Measurements from ENCODE around the gene FAM111B.
"Not testable (repeated sequence)": the region's sequence is repeated elsewhere in the genome, so short reads cannot be mapped to it uniquely, and the experiment has no call there.

The FAM111B gene, protein sequence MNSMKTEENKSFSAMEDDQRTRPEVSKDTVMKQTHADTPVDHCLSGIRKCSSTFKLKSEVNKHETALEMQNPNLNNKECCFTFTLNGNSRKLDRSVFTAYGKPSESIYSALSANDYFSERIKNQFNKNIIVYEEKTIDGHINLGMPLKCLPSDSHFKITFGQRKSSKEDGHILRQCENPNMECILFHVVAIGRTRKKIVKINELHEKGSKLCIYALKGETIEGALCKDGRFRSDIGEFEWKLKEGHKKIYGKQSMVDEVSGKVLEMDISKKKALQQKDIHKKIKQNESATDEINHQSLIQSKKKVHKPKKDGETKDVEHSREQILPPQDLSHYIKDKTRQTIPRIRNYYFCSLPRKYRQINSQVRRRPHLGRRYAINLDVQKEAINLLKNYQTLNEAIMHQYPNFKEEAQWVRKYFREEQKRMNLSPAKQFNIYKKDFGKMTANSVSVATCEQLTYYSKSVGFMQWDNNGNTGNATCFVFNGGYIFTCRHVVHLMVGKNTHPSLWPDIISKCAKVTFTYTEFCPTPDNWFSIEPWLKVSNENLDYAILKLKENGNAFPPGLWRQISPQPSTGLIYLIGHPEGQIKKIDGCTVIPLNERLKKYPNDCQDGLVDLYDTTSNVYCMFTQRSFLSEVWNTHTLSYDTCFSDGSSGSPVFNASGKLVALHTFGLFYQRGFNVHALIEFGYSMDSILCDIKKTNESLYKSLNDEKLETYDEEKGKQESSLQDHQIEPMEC

DNA sequence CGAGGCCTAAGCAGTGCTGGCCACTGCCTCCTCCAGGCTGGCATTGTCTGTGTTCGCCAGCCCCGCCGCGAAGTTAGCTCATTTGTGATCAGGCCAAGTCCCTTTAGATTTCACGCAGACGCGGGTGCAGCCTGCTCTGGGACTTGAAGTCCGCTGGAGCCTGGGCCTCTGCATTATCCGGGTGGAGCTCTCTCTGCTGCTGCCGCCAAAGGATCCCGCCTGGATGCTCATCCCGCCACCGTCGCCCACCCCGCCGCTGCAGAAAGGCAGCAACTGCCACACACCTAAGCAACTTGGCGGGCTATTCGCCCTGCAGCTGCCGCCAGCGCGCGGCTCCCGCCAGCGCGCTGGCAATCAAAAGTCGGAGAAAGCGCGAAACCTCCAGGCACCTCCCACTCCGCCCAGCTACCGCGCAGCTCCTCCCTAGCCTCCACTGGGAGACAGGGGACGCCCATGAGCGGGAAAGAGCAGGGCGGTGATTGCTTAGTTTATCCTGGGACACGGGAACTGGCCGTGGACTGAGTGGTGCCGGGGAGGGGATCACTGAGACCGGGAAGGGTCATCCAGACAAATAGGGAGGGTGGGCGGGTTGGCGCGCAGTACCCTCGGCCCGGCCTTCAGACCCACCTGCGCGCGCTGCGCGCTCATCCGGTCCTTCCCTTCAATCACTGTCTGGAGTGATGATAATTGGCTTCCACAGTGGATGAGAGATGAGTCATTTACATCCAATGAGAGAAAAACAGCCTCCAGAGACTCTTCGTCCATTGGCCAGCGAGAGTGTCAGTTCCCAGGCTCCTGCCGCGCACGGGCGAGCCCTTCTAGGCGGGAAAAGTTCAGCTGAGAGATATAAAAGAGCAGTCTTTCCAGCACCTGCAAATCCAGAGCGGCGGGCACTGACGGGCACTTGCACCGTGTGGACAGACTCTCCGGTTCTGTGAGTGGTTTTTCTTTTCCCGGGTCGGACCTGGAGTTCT is at the start of gene FAM111B:
Gene FAM111B, plus strand, starts transcription at position 875 of the 974 bp plus-strand sequence. CDS start 2,389 bp downstream, outside the sequence.
- DNase-seq (ENCODE audit: low read depth): peak; percentile 54

DNA sequence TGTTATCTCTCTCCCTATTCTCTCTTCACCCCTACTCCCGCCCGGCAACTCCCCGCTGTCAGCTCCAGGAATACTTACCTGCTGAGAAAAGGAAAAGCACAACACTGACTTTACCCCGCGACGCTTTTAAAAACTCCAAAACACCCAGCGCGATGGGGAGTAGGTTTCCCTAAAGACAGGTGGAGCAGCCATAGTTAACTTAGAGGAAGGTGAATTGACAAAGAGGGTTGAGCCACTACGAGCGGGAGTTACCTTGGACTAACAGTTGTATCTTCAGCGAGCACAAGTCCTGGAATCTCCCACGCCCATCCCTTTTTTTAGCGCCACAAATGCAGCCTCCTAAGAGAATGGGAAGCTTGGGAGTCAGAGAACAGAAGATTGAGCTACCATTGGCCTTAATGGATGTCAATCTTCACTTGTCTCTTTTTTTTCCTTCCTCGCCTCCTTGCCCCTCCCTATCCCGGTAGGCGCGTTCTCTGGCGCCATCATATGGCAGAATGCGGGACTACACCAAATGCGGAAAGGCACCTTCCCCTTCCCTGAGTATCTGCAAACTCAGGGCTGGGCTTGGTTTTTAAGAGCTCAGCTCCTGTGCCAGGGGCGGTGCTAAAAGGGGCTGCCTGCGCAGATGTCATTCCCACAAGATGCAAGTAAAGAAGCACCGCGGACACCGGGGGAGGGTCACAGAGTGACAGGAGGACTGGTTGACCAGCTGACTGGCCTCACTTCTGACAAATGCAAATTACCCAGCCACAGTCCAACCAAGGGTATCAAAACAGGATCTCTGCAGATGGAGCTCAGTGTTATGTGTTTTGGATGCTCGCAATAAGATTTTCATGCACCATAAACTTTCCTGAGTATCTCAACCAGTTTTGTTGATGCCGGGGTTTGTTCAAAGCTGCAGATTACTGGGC is 48.7 kb upstream of the FAM111B start:
- DNase-seq (ENCODE audit: low read depth): peak; percentile 77

DNA sequence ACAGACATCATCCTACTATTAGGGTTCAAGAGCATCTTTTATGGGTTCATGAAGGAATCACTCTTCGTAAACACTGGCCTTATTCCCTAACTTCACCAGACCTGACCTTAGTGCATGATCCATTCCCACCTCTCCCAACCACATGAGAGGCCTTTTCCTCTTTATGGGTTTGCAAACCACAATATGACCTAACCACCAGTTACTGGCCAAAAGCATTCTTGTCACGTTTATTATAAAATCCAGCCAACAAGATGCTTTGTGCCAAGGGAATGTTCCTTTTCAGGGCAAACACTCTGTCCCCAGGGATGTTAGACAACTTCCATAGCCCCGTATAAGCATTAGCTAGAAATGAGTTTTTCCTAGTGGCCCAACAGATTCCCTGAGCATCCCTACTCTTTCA is 46.9 kb upstream of the FAM111B start:
- DNase-seq (ENCODE audit: low read depth): not testable (repeated sequence)

DNA sequence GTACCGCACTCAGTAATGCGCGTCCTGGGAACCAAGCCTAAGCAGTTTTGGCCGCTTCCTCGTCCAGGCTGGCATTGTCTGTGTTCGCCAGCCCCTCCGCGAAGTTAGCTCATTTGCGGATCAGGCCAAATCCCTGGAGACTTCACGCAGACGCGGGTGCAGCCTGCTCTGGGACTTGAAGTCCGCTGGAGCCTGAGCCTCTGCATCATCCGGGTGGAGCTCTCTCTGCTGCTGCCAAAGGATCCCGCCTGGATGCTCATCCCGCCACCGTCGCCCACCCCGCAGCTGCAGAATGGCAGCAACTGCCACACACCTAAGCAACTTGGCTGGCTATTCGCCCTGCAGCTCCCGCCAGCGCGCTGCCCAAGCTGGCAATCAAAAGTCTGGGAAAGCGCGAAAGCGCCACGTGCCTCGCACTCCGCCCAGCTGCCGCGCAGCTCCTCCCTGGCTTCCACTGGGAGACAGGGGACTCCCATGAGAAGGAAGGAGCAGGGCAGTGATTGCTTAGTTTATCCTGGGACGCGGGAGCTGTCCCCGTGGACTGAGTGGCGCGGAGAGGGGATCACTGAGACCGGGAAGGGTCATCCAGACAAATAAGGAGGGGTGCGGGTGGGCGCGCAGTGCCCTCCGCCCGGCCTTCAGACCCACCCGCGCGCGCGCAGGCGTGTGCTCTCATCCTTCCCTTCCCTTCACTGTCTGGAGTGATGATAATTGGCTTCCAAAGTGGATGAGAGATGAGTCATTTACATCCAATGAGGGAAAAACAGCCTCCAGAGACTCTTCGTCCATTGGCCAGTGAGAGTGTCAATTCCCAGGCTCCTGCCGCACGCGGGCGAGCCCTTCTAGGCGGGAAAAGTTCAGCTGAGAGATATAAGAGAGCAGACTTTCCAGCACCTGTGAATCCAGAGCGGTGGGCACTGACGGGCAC is 44.2 kb upstream of the FAM111B start:
- DNase-seq (ENCODE audit: low read depth): no peak

DNA sequence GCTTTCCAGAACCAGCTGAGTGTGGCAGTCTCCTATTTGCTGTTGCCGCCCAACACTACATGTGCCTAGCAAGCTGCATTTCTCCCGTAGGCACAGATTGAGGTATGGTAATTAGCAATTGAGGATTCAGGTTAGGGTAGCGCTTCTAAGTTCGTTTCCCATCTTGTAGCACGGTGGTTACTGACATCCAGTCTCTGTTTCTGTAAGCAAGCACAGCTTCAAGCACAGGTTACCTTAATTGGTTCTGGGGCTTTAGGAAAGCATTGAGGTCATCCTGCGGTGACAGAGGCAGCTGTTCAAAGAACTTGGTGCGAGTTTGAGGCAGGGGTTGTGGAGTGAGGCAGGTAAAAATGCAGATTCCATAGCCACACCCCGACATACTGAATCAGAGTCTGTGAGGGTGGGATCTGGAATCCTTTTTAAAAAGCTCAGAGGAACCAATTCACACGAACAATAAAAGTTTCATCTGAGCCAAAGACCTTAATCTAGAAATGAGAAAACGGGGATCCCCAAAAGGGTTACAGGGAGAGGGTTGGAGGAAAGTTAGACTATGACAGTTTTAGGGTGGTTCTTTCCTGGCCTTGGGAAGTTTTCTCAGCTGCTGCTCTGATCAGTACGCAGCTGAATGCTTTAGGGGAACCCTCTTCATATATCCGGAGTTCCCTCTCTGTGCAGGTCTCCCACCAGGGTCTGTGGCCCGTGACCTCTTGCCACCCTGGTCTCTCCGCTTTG is 42.9 kb upstream of the FAM111B start:
- not testable (repeated sequence) for DNase-seq (ENCODE audit: low read depth)

DNA sequence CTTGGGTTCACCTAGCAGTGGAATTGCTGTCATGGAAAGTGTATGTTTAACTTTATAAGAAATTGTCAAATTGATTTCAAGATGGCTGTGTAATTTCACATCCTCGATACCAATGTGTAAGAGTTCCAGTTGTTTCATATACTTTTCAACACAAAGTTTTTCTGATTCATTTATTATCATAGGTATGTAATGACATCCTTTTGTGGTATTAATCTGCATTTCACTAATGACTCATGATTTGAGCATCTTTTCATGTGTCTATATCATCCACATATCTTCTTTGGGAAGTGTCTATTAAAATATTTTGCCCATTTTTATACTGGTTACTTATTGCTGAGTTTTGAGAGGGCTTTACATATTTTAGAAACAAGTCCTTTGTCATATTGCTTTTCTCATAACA is 38.0 kb upstream of the FAM111B start:
- DNase-seq (ENCODE audit: low read depth): no peak

DNA sequence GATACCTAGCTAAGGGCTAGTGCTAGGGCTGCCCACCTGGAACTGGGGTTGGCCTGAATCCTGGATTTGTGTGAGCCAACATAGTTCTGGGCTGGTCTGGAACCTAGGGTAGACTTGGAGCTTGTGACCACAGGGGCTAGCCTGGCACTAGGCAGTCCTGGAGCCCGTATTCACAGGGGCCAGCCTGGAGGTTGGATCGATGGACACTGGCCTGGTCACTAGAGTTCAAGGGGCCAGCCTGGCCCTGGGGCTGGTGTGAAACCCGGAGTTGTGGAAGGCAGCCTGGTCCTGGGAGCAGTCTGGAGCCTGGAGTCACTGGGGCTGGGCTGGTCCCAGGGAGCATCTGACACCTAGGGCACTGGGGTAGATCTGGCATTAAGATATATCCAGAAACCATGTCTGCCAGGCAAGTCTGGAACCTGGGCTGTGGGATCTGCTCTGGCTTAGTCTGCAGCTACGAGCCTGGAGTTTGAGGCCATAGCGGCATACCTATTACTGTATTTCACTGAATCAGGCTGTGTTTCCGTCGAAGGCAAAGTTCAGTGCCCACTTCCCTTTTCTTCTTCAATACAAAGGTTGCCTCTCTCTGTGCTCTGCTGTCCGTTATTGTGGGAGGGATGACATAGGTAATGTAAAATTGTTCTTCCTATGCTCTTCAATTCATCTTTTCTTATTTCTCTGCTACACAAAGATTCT is 30.0 kb upstream of the FAM111B start:
- DNase-seq (ENCODE audit: low read depth): no peak

DNA sequence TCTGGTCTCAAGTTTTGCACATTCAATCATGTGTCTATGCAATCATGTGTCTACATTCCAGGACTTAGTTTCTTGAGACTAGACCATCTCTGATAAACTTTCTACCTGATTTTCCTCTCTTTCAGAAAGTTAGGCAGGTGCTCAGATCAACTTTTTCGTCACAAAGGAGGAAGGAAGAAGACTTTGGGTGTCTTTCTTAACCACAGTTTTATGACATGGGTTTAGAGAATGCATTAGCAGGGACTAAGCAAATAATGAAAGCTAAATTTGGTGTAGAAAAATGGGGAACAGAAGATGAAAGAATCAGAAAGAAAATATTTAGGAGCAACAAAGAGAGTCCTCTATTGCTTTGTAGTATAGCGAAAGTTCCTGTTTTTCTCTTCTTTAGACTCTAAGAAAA is 28.6 kb upstream of the FAM111B start:
- DNase-seq (ENCODE audit: low read depth): no peak

DNA sequence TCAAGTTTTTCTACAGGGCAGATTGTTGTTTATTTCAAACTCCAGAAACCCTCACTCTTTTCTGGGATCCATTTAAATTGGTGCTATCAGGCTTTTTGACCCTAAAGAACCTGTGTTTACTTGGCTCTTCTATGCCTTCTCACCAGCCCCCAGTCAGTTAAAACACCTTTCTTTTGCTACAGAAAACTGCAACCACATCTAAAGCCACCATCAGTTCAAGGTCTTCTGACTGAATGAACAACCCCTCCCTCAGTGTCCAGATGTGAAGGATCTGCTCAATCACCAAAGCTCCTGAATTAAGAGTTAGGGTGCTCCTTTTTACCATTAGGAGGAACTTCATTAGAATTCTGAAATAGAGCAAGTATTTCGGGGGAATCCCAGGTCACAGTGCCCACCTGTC is 28.0 kb upstream of the FAM111B start:
- no peak for DNase-seq (ENCODE audit: low read depth)

DNA sequence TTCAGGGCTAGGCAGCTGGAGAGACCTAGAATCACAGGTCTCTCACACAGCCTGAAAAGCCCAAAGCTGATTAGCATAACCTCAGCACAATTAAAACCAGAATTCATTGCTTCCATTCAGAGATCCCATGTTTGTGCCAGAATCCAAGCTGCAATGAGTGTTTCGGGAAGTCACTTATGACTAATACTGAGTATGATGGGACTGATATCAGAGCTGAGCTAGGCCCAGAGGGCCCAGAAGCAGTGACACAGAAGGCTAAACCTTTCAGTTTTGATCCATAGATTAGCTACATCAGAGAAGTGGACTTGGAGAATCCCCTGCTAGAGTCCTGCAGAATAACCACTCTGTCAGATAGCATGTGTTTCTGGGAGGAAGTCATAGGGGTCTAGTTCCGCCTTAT is 26.6 kb upstream of the FAM111B start:
- DNase-seq (ENCODE audit: low read depth): not testable (repeated sequence)

DNA sequence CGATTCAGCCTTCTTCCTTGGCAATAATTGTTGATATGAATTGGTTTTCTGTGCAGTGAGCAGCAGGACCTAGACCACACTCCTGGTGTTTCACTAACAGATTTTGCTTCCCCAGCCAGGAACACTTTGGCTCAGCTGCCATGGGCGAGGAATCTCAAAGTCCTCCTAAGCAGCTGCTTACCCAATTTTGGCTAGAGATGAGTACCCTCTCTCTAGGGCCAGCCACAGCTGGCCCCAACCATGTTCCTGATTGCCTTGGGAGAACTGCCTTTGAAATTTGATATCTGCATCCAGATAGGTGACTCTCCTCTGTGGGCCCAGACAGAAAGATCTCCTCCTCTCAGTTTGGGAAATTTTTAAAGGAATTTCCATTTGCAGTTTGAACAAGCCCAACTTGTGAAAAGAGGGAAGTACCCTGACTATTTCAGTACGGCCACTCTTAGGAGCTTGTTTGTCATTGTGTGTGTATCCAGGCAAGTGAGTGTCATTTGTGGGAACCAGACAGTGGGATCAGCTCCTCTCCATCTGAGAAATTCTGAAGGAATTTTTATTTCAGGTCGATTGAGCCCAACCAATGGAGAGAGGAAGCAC is 25.5 kb upstream of the FAM111B start:
- not testable (repeated sequence) for DNase-seq (ENCODE audit: low read depth)

DNA sequence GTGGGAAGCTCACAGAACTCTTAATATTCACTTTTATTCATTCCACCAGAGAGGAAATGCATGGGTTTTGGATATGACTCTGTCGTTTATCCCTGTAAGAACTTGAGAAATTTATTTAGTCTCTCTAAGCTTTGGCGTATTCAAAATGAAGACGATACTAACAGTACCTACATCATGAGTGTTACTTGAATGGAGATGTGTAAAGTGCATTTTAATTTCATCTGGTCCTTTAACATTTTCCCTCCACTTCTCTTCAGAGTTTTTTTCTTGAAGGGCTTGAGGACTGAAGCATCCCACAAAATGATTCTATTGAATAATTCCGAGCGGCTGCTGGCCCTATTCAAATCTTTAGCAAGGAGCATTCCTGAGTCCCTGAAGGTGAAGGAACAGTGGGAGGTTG is 21.0 kb upstream of the FAM111B start, which contains the start of gene GLYATL1B:
Gene GLYATL1B, plus strand, starts transcription at position 301 of the 400 bp plus-strand sequence. Its CDS starts 0 bp downstream, at position 301.
- DNase-seq (ENCODE audit: low read depth): not testable (repeated sequence)

DNA sequence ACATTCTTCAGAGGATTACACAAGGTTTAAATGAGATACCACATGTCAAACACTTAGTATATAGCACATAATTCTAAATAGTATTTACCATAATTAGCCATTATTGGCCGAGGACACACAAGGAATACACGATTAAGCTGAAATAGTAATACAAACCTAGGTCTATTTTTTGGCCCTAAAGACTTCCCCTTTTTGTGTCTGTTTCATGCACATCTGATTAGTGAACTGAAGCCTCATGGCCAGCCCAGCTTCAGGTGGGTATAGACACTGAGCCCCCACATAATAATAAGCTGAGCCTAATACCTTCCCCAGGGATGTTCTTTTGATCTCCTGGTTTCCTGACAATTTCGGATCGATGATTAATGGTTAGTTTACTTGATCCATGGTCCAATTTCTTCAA is 18.9 kb upstream of the FAM111B start:
- no peak for DNase-seq (ENCODE audit: low read depth)

DNA sequence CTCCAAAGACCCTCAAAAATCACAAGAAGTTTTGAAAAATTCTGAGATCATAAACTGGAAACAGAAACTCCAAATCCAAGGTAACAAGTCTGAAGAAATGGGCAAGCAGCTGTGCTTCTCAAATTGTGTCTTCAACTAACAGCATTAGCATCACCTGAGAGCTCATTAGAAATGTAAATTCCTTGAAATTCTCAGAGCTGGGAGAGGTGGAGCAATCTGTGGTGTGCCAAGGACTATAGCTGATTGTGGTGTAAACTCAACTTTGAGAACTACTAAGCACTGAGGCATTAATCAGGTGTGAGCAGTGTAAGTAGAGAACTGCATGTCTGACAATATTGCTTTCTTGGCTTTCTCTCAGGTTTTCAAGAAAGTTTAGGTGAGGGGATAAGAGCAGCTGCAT is 13.5 kb upstream of the FAM111B start:
- not testable (repeated sequence) for DNase-seq (ENCODE audit: low read depth)

DNA sequence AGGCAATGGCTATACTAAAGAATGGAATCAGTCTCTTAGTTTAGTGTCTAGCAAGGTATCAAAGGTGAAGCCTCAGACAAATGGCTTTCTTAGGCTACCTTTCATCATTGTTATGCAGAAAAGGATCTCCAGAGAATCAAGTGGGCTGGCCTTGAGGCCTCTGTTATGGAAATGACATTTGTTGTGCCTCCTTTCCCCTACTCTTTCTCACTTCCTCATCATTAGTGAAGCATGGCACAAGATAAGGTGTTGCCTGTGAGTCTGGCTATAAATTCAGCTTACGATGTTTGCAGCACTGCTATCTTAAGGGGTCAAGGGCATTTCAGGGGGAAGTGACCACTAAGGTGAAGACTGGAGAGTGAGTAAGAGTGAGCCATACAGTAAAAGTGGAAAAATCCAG is 11.8 kb upstream of the FAM111B start:
- not testable (repeated sequence) for DNase-seq (ENCODE audit: low read depth)

DNA sequence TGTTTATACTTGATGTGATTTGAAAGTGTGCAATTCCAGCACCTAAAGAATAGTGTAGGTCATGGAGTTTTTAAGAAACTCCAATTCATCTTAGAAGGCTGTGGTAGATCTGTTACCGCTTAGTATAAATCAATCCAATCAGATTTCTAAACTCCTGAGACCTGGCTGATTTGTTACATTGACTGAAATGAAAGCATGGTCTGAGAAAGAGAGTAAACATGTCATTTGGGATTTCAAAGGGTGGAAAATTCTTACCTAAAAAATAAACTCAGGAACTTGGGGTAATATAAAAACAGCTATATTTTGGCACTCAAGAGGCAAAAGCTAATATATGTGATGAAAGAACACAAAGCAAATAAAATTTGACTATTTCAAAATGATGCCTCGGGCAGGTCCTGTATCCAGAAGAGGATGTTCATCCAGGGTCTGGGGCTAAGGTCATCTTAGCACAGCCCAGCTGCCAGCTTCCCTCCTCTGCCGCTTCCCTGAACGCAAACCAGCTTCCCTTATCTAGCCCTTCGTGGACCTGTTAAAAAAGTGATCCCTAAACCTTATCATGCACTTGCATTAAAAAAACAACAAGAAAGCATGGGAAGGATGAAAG is 11.0 kb upstream of the FAM111B start:
- DNase-seq (ENCODE audit: low read depth): not testable (repeated sequence)

DNA sequence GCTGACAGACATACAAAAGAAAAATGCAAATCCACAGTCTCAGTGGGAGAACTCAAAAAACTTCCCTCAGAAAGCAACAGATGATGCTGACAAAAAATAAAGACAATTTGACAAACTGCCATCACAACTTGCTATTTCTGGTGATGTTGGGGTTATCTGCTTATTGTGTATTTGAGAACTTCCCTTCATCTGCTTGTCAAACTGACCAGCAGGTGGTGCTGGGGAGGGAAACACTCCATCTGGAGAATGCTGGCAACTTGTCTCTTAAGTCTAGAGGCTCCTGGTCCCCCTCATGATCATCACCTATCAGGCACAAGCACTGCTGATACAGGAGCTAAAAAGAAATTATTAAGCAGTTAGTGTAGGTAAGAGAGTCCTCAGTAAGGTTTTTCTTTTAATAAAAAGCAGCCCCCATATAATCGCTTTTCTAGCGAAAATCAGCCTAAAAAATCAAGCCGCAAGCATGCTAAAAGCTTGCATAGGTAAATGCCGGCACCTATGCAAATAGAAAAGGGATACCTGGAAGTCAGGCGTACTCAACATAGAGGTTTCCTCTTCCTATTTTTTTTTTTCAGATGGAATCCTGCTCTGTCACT is 9.8 kb upstream of the FAM111B start:
- peak; percentile 27 for DNase-seq (ENCODE audit: low read depth)
